ENCODE data around the gene CBL.
A peak's percentile ranks its signal among the peaks of the same experiment; 100 is the strongest.

CBL gene

DNA sequence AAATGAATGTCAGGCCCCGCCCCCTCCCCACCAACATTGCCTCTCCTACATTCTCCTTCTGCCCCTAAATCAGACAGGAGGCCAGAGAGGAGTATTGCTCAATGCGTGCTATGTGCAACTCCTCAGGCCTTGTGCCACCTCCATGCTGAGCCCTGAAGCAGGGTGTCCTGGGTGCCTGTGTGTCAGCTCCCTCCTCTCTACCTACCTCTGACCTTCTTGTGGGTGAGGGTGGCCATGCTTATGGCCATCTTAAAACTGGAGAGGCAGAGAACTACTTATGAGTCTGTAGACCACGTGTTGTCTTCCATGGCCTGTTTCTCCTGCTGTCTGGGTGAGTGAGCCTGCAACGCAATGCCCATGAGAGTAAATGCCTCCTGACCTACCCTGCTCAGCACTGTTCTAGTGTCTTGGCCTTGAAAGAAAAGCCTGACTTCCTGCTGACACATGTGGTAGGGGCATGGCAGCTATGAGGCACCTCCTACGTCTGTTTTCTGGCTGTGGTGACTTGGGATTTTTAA is 100.3 kb downstream of the CBL start:
- H3K9me3 ChIP-seq (ENCODE audit: insufficient read depth, low read depth, low read length) = no peaks in the 10 kb centered on the region
- H3K27me3 ChIP-seq (ENCODE audit: insufficient read depth, low read length, poor library complexity, severe bottlenecking) = no peaks in the 10 kb centered on the region
- H3K4me3 ChIP-seq (ENCODE audit: low read length, poor library complexity, severe bottlenecking) = no peak overlapping the region
- TF ChIP-seq EZH2phosphoT487 (IDR thresholded peaks at IDR 0.05; ENCODE audit: borderline replicate concordance) = no peak
- TF ChIP-seq, protein P1, sequence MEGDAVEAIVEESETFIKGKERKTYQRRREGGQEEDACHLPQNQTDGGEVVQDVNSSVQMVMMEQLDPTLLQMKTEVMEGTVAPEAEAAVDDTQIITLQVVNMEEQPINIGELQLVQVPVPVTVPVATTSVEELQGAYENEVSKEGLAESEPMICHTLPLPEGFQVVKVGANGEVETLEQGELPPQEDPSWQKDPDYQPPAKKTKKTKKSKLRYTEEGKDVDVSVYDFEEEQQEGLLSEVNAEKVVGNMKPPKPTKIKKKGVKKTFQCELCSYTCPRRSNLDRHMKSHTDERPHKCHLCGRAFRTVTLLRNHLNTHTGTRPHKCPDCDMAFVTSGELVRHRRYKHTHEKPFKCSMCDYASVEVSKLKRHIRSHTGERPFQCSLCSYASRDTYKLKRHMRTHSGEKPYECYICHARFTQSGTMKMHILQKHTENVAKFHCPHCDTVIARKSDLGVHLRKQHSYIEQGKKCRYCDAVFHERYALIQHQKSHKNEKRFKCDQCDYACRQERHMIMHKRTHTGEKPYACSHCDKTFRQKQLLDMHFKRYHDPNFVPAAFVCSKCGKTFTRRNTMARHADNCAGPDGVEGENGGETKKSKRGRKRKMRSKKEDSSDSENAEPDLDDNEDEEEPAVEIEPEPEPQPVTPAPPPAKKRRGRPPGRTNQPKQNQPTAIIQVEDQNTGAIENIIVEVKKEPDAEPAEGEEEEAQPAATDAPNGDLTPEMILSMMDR (conservative IDR thresholded peaks at IDR 0.05; ENCODE audit: low read length) = no peak
- H3K4me1 ChIP-seq (ENCODE audit: insufficient read depth, low read length, poor library complexity, severe bottlenecking) = peaks cover 6% of the 10 kb centered on the region
- no peaks in the 10 kb centered on the region for H4K20me1 ChIP-seq (ENCODE audit: insufficient read depth, low read length, poor library complexity, severe bottlenecking)
- peaks cover 30% of the 10 kb centered on the region for H3K36me3 ChIP-seq (ENCODE audit: insufficient read depth, low read length)
- H3K4me2 ChIP-seq (ENCODE audit: low read depth, low read length, poor library complexity, severe bottlenecking) = no peak overlapping the region
- no peaks in the 10 kb centered on the region for H3F3A ChIP-seq (ENCODE audit: low read depth)
- H3K9me2 ChIP-seq (replicated peaks; ENCODE audit: low read depth, low read length) = no peaks in the 10 kb centered on the region
- no peak overlapping the region for H3K9ac ChIP-seq (ENCODE audit: low read depth, low read length, poor library complexity, severe bottlenecking)
- H3K79me2 ChIP-seq (ENCODE audit: insufficient read depth, low read length) = no peaks in the 10 kb centered on the region
- no peak overlapping the region for H2AFZ ChIP-seq (ENCODE audit: low read length)

DNA sequence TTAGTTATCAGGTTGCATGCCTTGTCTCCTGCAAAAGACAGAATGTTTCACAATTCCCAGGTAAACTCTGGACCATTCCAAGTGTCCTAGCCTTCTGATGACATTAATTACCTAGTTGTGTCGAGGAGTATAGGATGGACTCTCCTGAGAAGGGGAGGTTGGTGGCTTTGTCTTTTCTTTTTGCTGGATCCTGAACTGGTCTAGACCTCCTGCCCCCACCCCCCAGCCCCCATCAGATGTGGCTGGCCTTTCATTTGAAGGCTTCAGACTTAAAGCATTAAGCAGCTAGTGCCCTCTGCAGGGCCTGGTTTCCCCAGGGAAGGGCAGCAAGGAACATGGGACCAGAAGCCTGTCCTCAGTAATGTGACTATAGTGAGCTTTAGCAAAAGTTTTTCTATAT is 101.1 kb downstream of the CBL start:
- Histone ChIP-seq H3K27me3 (ENCODE audit: insufficient read depth, low read length, poor library complexity, severe bottlenecking) (no peaks in the 10 kb centered on the region), H4K20me1 (ENCODE audit: insufficient read depth, low read length, poor library complexity, severe bottlenecking) (no peaks in the 10 kb centered on the region), H2AFZ (ENCODE audit: low read length) (no peak overlapping the region), H3K9me2 (replicated peaks; ENCODE audit: low read depth, low read length) (no peaks in the 10 kb centered on the region), H3K4me2 (ENCODE audit: low read depth, low read length, poor library complexity, severe bottlenecking) (no peak overlapping the region), H3K4me1 (ENCODE audit: insufficient read depth, low read length, poor library complexity, severe bottlenecking) (peaks cover 6% of the 10 kb centered on the region), H3K79me2 (ENCODE audit: insufficient read depth, low read length) (no peaks in the 10 kb centered on the region), H3K4me3 (ENCODE audit: low read length, poor library complexity, severe bottlenecking) (no peak overlapping the region), H3K36me3 (ENCODE audit: insufficient read depth, low read length) (peaks cover 22% of the 10 kb centered on the region; the same call in 1 of the 2 replicates), H3K9me3 (ENCODE audit: insufficient read depth, low read depth, low read length) (no peaks in the 10 kb centered on the region), H3K9ac (ENCODE audit: low read depth, low read length, poor library complexity, severe bottlenecking) (no peak overlapping the region), H3F3A (ENCODE audit: low read depth) (no peaks in the 10 kb centered on the region)
- TF ChIP-seq, protein P1 (conservative IDR thresholded peaks at IDR 0.05; ENCODE audit: low read length) = peak; percentile 33; the same call in 1 of the 2 replicates
- no peak for TF ChIP-seq EZH2phosphoT487 (IDR thresholded peaks at IDR 0.05; ENCODE audit: borderline replicate concordance)

DNA sequence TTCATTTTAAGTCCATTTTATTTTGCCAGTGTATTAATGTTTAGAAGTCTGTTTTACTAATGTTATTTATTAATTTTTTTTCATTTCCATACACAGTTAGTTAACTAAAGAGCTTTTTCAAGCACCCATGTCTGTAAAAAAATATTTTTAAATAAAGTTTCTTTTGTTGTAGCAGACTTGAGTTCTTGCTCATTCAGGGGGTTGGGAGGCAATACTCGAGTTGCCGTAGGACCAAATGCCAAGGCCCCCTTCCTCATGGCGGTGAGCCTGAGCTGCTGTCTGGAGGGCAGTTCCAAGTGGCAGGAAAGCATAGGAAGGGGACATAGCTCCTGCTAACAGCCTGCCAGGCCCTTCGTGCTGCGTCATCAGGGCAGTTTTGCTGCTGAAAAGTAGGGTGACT is 101.8 kb downstream of the CBL start:
- no peak overlapping the region for H3K9ac ChIP-seq (ENCODE audit: low read depth, low read length, poor library complexity, severe bottlenecking)
- TF ChIP-seq, protein P1 (conservative IDR thresholded peaks at IDR 0.05; ENCODE audit: low read length) = no peak
- TF ChIP-seq EZH2phosphoT487 (IDR thresholded peaks at IDR 0.05; ENCODE audit: borderline replicate concordance) = no peak
- H3K4me1 ChIP-seq (ENCODE audit: insufficient read depth, low read length, poor library complexity, severe bottlenecking) = peaks cover 6% of the 10 kb centered on the region
- H3K9me2 ChIP-seq (replicated peaks; ENCODE audit: low read depth, low read length) = no peaks in the 10 kb centered on the region
- no peak overlapping the region for H3K4me2 ChIP-seq (ENCODE audit: low read depth, low read length, poor library complexity, severe bottlenecking)
- no peaks in the 10 kb centered on the region for H3K79me2 ChIP-seq (ENCODE audit: insufficient read depth, low read length)
- no peaks in the 10 kb centered on the region for H4K20me1 ChIP-seq (ENCODE audit: insufficient read depth, low read length, poor library complexity, severe bottlenecking)
- H3K9me3 ChIP-seq (ENCODE audit: insufficient read depth, low read depth, low read length) = no peaks in the 10 kb centered on the region
- H3F3A ChIP-seq (ENCODE audit: low read depth) = no peaks in the 10 kb centered on the region
- H2AFZ ChIP-seq (ENCODE audit: low read length) = no peak overlapping the region
- no peak overlapping the region for H3K4me3 ChIP-seq (ENCODE audit: low read length, poor library complexity, severe bottlenecking)
- H3K36me3 ChIP-seq (ENCODE audit: insufficient read depth, low read length) = peaks cover 15% of the 10 kb centered on the region; the same call in 1 of the 2 replicates
- H3K27me3 ChIP-seq (ENCODE audit: insufficient read depth, low read length, poor library complexity, severe bottlenecking) = no peaks in the 10 kb centered on the region
